Endothelial cell of umbilical vein (primary cell): ENCODE measurements around the gene INMT. TPM values are rescaled to one million over a fixed set of nuclear protein-coding genes. Genes with fewer than 3 reads are reported as not detected.

ENCODE experiments used
- BruUV-seq: library from RNA; stranded (reverse); fragments of 400-500 nt; replicated peaks from 2 replicates; lab custom pipeline; 2021; lab: Mats Ljungman, UMichigan
- CTCF ChIA-PET: fragments of 300-600, 350-600 bp; sonication (Branson Sonifier 250); formaldehyde crosslinking; loops from one replicate; lab custom pipeline; 2021; ENCODE audit warnings: antibody characterized with exemption, inconsistent platforms; lab: Charles Lee
- POLR2A ChIA-PET: fragments of 300-600, 350-600 bp; sonication (Branson Sonifier 250); formaldehyde crosslinking; loops from one replicate; lab custom pipeline; 2021; ENCODE audit warnings: antibody characterized with exemption, inconsistent platforms; lab: Charles Lee
- DNase-seq: peaks from one replicate; pipeline ENCODE4 v3.0.0-alpha.2; 2011; ENCODE audit warnings: low read depth, low spot score
- FAIRE-seq: peaks from 2 replicates; lab custom pipeline; 2011; peaks lifted over from hg19 to GRCh38; lab: Jason Lieb, UNC
- H2AFZ ChIP-seq: 2 replicates; pipeline ENCODE4 v1.6.0; 2012; ENCODE audit warnings: low read depth, low read length, control low read depth, inconsistent platforms
- H3K27ac ChIP-seq: 2 replicates; pipeline ENCODE4 v1.5.1; 2011; ENCODE audit warnings: low read depth, mild to moderate bottlenecking, control low read depth, low read length, moderate library complexity; ENCODE audit not compliant: insufficient read depth
- H3K27me3 ChIP-seq, 2 experiments: 2 replicates each; pipeline versions ENCODE4 v1.6.0 to v1.6.1; 2011; ENCODE audit warnings: low read length in 2 of 2, mixed read lengths in 1 of 2; ENCODE audit not compliant: control insufficient read depth in 2 of 2, insufficient read depth in 2 of 2
- H3K36me3 ChIP-seq, 2 experiments: 2 replicates in 1 of 2; 3 replicates in 1 of 2; pipeline ENCODE4 v1.5.1; 2011; ENCODE audit warnings: low read length in 2 of 2, mild to moderate bottlenecking in 1 of 2, moderate library complexity in 1 of 2; ENCODE audit not compliant: control insufficient read depth in 2 of 2, insufficient read depth in 2 of 2; ENCODE audit errors: extremely low read depth in 1 of 2
- H3K4me1 ChIP-seq: 3 replicates; pipeline ENCODE4 v1.5.1; 2011; ENCODE audit warnings: mild to moderate bottlenecking, low read length; ENCODE audit not compliant: control insufficient read depth, insufficient read depth; ENCODE audit errors: extremely low read depth
- H3K4me2 ChIP-seq: 2 replicates; pipeline ENCODE4 v1.6.1; 2011; ENCODE audit warnings: low read length, control low read depth, mixed read lengths; ENCODE audit not compliant: insufficient read depth
- H3K4me3 ChIP-seq, 3 experiments: fragments of 200-600 bp in 1 of 3; sonication (generic), shearing (Covaris generic) in 1 of 3; replicated peaks in 1 of 3; 2 replicates each; pipeline ENCODE4 v1.5.1; 2011 to 2016; ENCODE audit warnings: control low read depth in 3 of 3, low read length in 3 of 3, mild to moderate bottlenecking in 2 of 3, inconsistent platforms in 1 of 3, low read depth in 1 of 3, moderate library complexity in 1 of 3; ENCODE audit not compliant: insufficient read depth in 1 of 3
- H3K79me2 ChIP-seq: 2 replicates; pipeline ENCODE4 v1.6.0; 2012; ENCODE audit warnings: low read length, inconsistent platforms; ENCODE audit not compliant: control insufficient read depth, insufficient read depth
- H3K9ac ChIP-seq: replicated peaks from 2 replicates; pipeline ENCODE3; 2011; ENCODE audit warnings: low read length, control low read depth; ENCODE audit not compliant: insufficient read depth; ENCODE audit errors: extremely low read depth
- H3K9me1 ChIP-seq: replicated peaks from 3 replicates; pipeline ENCODE4 v1.6.0; 2011; ENCODE audit warnings: mild to moderate bottlenecking, low read length; ENCODE audit not compliant: control insufficient read depth, insufficient read depth; ENCODE audit errors: extremely low read depth
- H3K9me3 ChIP-seq: replicated peaks from 2 replicates; pipeline ENCODE4 v1.5.1; 2012; ENCODE audit warnings: low read length, inconsistent platforms; ENCODE audit not compliant: control insufficient read depth, insufficient read depth
- H4K20me1 ChIP-seq: replicated peaks from 2 replicates; pipeline ENCODE3; 2011; ENCODE audit warnings: mild to moderate bottlenecking, low read length; ENCODE audit not compliant: control insufficient read depth, insufficient read depth; ENCODE audit errors: extremely low read depth
- FOS ChIP-seq: IDR thresholded peaks from 2 replicates; pipeline ENCODE4 v1.6.1; 2011; ENCODE audit warnings: mild to moderate bottlenecking, low read length, moderate library complexity, borderline replicate concordance; ENCODE audit not compliant: insufficient read depth
- GATA2 ChIP-seq: IDR thresholded peaks from 2 replicates; pipeline ENCODE4 v1.7.0; 2011; ENCODE audit warnings: low read depth, mild to moderate bottlenecking, moderate library complexity, mixed read lengths, low read length; ENCODE audit not compliant: insufficient read length, insufficient read depth
- JUN ChIP-seq: IDR thresholded peaks from 2 replicates; pipeline ENCODE4 v1.6.1; 2011; ENCODE audit warnings: borderline replicate concordance, low read depth; ENCODE audit not compliant: insufficient read length, insufficient read depth
- MYC ChIP-seq: IDR thresholded peaks from one replicate; pipeline ENCODE4 v1.6.1; 2011; ENCODE audit warnings: mild to moderate bottlenecking, low read depth, low read length
- POLR2A ChIP-seq: IDR thresholded peaks from 2 replicates; pipeline ENCODE4 v1.6.1; 2012; ENCODE audit warnings: low read depth, mild to moderate bottlenecking, control low read depth, low read length
- POLR2AphosphoS5 ChIP-seq: IDR thresholded peaks from 2 replicates; pipeline ENCODE4 v1.6.1; 2012; ENCODE audit warnings: low read depth, mild to moderate bottlenecking, control low read depth, low read length, moderate library complexity; ENCODE audit not compliant: insufficient read depth
- dilution Hi-C: fragments of 300-500 bp; cut with MboI; formaldehyde crosslinking; loops from one replicate; pipeline ENCODE4 v1.15.0; 2019; ENCODE audit warnings: low sequenced_read_pairs; ENCODE audit not compliant: extremely low pct_ligation_motif_present
- intact Hi-C: fragments of 100-400 bp; cut with micrococcal nuclease; formaldehyde crosslinking; loops from one replicate; pipeline ENCODE4 v1.10.0; 2022
- polyA plus RNA-seq, 4 experiments: library from polyadenylated mRNA; depleted of rRNA in 3 of 4; stranded (reverse) in 3 of 4; unstranded in 1 of 4; fragments of >200 nt; gene quantifications; 2 replicates each; pipeline versions ENCODE4 v1.2.1 to v1.2.3, GENCODE V29; 2011 to 2012; ENCODE audit warnings: missing spikeins in 1 of 4
- total RNA-seq: library from RNA; stranded (reverse); gene quantifications from 2 replicates; pipeline ENCODE4 v1.2.3, GENCODE V29; 2021
- TF ChIP-seq, protein P1 (sequence below), 2 donors: IDR thresholded peaks; 1 replicate in 1 of 2; 2 replicates in 1 of 2; pipeline ENCODE4 v1.5.1; 2011; ENCODE audit warnings: low read length in 2 of 2, mild to moderate bottlenecking in 2 of 2, moderate library complexity in 2 of 2, control low read depth in 1 of 2, inconsistent platforms in 1 of 2, low read depth in 1 of 2; ENCODE audit not compliant: insufficient read depth in 1 of 2; ENCODE audit errors: extremely low read depth in 1 of 2

The INMT gene
- total and polyA plus RNA-seq, 2 donors (not counting 3 experiments of a cell fraction or from before 2014, with no cell fraction given): not detected

DNA sequence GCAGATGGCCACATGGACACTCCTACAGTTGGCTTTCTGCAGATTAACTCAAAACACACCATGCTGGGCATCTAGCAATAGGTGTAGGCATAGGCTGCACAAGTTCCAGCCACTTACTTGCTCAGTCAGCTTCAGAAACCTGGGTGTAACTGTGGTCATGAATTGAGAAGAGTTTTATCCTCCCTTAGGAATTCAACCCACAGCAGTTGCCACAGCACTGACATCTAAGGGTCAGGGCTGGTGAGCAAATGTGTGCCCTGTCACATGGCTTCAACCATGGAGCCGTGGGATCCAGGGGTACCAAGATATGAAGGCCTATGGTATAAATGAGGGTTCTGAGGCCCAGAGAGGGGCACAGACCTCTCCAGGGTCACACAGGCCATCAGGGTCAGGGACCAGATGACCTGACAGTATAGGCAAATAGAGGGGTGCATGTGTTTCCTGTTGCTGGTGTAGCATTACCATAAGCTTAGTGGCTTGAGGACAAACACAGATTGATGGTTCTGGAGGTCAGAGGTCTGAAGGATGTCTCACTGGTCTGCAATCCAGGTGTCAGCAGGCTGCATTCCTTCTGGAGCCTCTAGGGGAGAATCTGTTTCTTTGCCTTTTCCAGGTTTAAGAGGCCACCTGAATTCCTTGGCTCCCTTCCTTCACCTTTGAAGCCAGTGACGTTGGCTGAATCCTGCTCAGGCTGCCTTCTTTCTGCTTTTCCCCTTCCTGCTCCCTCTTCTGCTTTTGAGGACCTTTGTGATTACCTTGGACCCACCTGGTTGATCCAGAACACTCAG lies 43.4 kb downstream of the INMT start:
- no peak overlapping the region for H2AFZ ChIP-seq
- dilution Hi-C loops: no loop called here
- no peaks in the 10 kb centered on the region for H3K9me3 ChIP-seq
- peaks cover 34% of the 10 kb centered on the region for H3K4me1 ChIP-seq
- ChIA-PET CTCF (interaction anchor here (1.8 to 3.2 kb wide), 3 partner anchors 143 to 327 kb away, joined by 11 to 25 read pairs (median 11); no protein-coding TSS in a partner anchor), POLR2A (no interaction called here)
- TF ChIP-seq, protein P1, sequence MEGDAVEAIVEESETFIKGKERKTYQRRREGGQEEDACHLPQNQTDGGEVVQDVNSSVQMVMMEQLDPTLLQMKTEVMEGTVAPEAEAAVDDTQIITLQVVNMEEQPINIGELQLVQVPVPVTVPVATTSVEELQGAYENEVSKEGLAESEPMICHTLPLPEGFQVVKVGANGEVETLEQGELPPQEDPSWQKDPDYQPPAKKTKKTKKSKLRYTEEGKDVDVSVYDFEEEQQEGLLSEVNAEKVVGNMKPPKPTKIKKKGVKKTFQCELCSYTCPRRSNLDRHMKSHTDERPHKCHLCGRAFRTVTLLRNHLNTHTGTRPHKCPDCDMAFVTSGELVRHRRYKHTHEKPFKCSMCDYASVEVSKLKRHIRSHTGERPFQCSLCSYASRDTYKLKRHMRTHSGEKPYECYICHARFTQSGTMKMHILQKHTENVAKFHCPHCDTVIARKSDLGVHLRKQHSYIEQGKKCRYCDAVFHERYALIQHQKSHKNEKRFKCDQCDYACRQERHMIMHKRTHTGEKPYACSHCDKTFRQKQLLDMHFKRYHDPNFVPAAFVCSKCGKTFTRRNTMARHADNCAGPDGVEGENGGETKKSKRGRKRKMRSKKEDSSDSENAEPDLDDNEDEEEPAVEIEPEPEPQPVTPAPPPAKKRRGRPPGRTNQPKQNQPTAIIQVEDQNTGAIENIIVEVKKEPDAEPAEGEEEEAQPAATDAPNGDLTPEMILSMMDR (IDR thresholded peaks at IDR 0.05; ENCODE audit: extremely low read depth in 1 of 2, insufficient read depth in 1 of 2, low read depth in 1 of 2, low read length in 2 of 2): no peak
- TF ChIP-seq POLR2A (no peak), JUN (no peak), MYC (no peak), POLR2AphosphoS5 (no peak), FOS (no peak), GATA2 (no peak)
- no peaks in the 10 kb centered on the region for H4K20me1 ChIP-seq
- BruUV-seq: no TSS peak
- H3K4me2 ChIP-seq: no peak overlapping the region
- H3K4me3 ChIP-seq: no peak overlapping the region
- no peak overlapping the region for H3K27ac ChIP-seq
- H3K9ac ChIP-seq: no peak overlapping the region
- H3K36me3 ChIP-seq: peaks cover 0 to 3% of the 10 kb centered on the region in 2 experiments
- intact Hi-C loops: no loop called here
- H3K79me2 ChIP-seq: no peaks in the 10 kb centered on the region
- no peaks in the 10 kb centered on the region for H3K27me3 ChIP-seq
- no peak for DNase-seq
- H3K9me1 ChIP-seq: no peaks in the 10 kb centered on the region
- no peak for FAIRE-seq
